Stimulated activated naive CD4-positive, alpha-beta T cell treated with Interleukin-2 at 50 U/mL for 16 hours (primary cell): ENCODE data around the gene SLC12A7.
A peak's percentile ranks its signal among the peaks of the same experiment; 100 is the strongest.

Experiments
- DNase-seq: peaks from one replicate; lab custom pipeline; 2025; lab: John Stamatoyannopoulos, UW

The SLC12A7 gene

GRCh38 chr5:1018596-1018995 is 93.3 kb downstream of the SLC12A7 start:
- DNase-seq = no peak

- DNase-seq = no peak
Observed at GRCh38 chr5:1017691-1018455, 94.0 kb downstream of the SLC12A7 start.

- no peak for DNase-seq
Observed at GRCh38 chr5:1017056-1017455, 94.8 kb downstream of the SLC12A7 start.

GRCh38 chr5:1016476-1016875 is 95.4 kb downstream of the SLC12A7 start:
- DNase-seq = no peak

- no peak for DNase-seq
Observed at GRCh38 chr5:1016036-1016435, 95.8 kb downstream of the SLC12A7 start.

GRCh38 chr5:1015507-1015906 is 96.4 kb downstream of the SLC12A7 start:
- DNase-seq = no peak

GRCh38 chr5:1014781-1015221 is 97.1 kb downstream of the SLC12A7 start:
- DNase-seq = no peak

- no peak for DNase-seq
Observed at GRCh38 chr5:1014346-1014745, 97.5 kb downstream of the SLC12A7 start.

- DNase-seq = no peak
Observed at GRCh38 chr5:1013948-1014301, 97.9 kb downstream of the SLC12A7 start.

- DNase-seq = no peak
Observed at GRCh38 chr5:1013238-1013947, 98.5 kb downstream of the SLC12A7 start.

- no peak for DNase-seq
Observed at GRCh38 chr5:1012900-1013237, 99.0 kb downstream of the SLC12A7 start.

GRCh38 chr5:1012313-1012841 is 99.5 kb downstream of the SLC12A7 start:
- no peak for DNase-seq

GRCh38 chr5:1011741-1012312 is 100.0 kb downstream of the SLC12A7 start:
- DNase-seq = no peak

- peak; percentile 7 for DNase-seq
Observed at GRCh38 chr5:1011226-1011631, 100.6 kb downstream of the SLC12A7 start.

- no peak for DNase-seq
Observed at GRCh38 chr5:1010641-1011046, 101.2 kb downstream of the SLC12A7 start.

GRCh38 chr5:1010181-1010510 is 101.7 kb downstream of the SLC12A7 start:
- no peak for DNase-seq

GRCh38 chr5:1009359-1010180 is 102.3 kb downstream of the SLC12A7 start:
- DNase-seq = no peak

GRCh38 chr5:1008451-1009358 is 103.2 kb downstream of the SLC12A7 start, which contains the start of gene NKD2:
Gene NKD2 (plus strand): TSS chr5:1008802. CDS start chr5:1009058, 256 bp downstream.
- DNase-seq = peak; percentile 8

- no peak for DNase-seq
Observed at GRCh38 chr5:1007681-1008450, 104.0 kb downstream of the SLC12A7 start.

- no peak for DNase-seq
Observed at GRCh38 chr5:1007221-1007680, 104.6 kb downstream of the SLC12A7 start.
